Vagina (tissue), 2 donors: Measurements from ENCODE around the gene NRDE2.

Experiments
- CTCF ChIP-seq, 3 experiments: fragments of 450-650 bp in 2 of 3; fragments of 200-600 bp in 1 of 3; sonication (generic) in 1 of 3; IDR thresholded peaks; one replicate each; pipeline ENCODE4 v1.5.1; 2017 to 2019; ENCODE audit warnings: antibody characterized with exemption in 3 of 3, mild to moderate bottlenecking in 2 of 3, moderate library complexity in 2 of 3
- POLR2A ChIP-seq, 2 donors: fragments of 450-650 bp; IDR thresholded peaks; one replicate each; pipeline ENCODE4 v1.6.1; 2017; ENCODE audit warnings: antibody characterized with exemption in 2 of 2, mild to moderate bottlenecking in 2 of 2, moderate library complexity in 2 of 2
- POLR2AphosphoS5 ChIP-seq, 2 donors: sonication (generic); formaldehyde crosslinking; IDR thresholded peaks; one replicate each; pipeline ENCODE4 v1.9.0; 2017; ENCODE audit warnings: antibody characterized with exemption in 2 of 2, mild to moderate bottlenecking in 2 of 2, low read depth in 1 of 2; ENCODE audit not compliant: insufficient read depth in 1 of 2

- TF ChIP-seq CTCF (IDR thresholded peaks at IDR 0.05) (no peak), POLR2A (IDR thresholded peaks at IDR 0.05) (no peak), POLR2AphosphoS5 (IDR thresholded peaks at IDR 0.05; ENCODE audit: insufficient read depth in 1 of 2, low read depth in 1 of 2) (no peak)
These were observed 51.6 kb downstream of the NRDE2 start for GRCh38 chr14:90280096-90280495.
